MM.1S (cell line): ENCODE results near the gene TAS2R40.
"Not testable (repeated sequence)": the region's sequence is repeated elsewhere in the genome, so short reads cannot be mapped to it uniquely, and the experiment has no call there.

Experiments used
- DNase-seq: peaks from one replicate; pipeline ENCODE4 v3.0.0-alpha.2; 2015
- H2AFZ ChIP-seq: fragments of 300-600 bp; sonication (generic); 2 replicates; pipeline ENCODE4 v1.6.0; 2016; ENCODE audit warnings: antibody characterized with exemption, low read length
- H3F3A ChIP-seq: fragments of 300-600 bp; sonication (generic); 2 replicates; pipeline ENCODE4 v1.6.1; 2016; ENCODE audit warnings: mild to moderate bottlenecking, antibody characterized with exemption, low read length, moderate library complexity, mixed read lengths; ENCODE audit not compliant: insufficient read depth
- H3K27ac ChIP-seq: fragments of 300-600 bp; sonication (generic); 2 replicates; pipeline ENCODE4 v1.5.1; 2016; ENCODE audit warnings: mild to moderate bottlenecking, low read length
- H3K27me3 ChIP-seq: fragments of 300-600 bp; sonication (generic); replicated peaks from 2 replicates; pipeline ENCODE4 v1.6.0; 2016; ENCODE audit warnings: low read length; ENCODE audit not compliant: insufficient read depth
- H3K36me3 ChIP-seq: fragments of 300-600 bp; sonication (generic); replicated peaks from 2 replicates; pipeline ENCODE4 v1.6.1; 2016; ENCODE audit warnings: mild to moderate bottlenecking, low read length, mixed read lengths; ENCODE audit not compliant: insufficient read depth
- H3K4me1 ChIP-seq: fragments of 300-600 bp; sonication (generic); 2 replicates; pipeline ENCODE4 v1.6.1; 2016; ENCODE audit warnings: low read length, mixed read lengths
- H3K4me2 ChIP-seq: fragments of 300-600 bp; sonication (generic); 2 replicates; pipeline ENCODE4 v1.6.0; 2016; ENCODE audit warnings: low read depth, low read length
- H3K4me3 ChIP-seq: fragments of 300-600 bp; sonication (generic); 2 replicates; pipeline ENCODE4 v1.5.1; 2016; ENCODE audit warnings: low read length, mixed read lengths
- H3K79me2 ChIP-seq: fragments of 300-600 bp; sonication (generic); 2 replicates; pipeline ENCODE4 v1.6.1; 2016; ENCODE audit warnings: mixed run types, low read length, mixed read lengths
- H3K9ac ChIP-seq: fragments of 300-600 bp; sonication (generic); 2 replicates; pipeline ENCODE4 v1.6.1; 2016; ENCODE audit warnings: low read length, mixed read lengths
- H3K9me2 ChIP-seq: fragments of 300-600 bp; sonication (generic); replicated peaks from 2 replicates; pipeline ENCODE4 v1.6.1; 2016; ENCODE audit warnings: mild to moderate bottlenecking, low read length, mixed read lengths; ENCODE audit not compliant: insufficient read depth
- H3K9me3 ChIP-seq: fragments of 300-600 bp; sonication (generic); replicated peaks from 2 replicates; pipeline ENCODE4 v1.6.1; 2016; ENCODE audit warnings: mild to moderate bottlenecking, low read length, mixed read lengths; ENCODE audit not compliant: insufficient read depth
- H4K20me1 ChIP-seq: fragments of 300-600 bp; sonication (generic); 2 replicates; pipeline ENCODE4 v1.6.1; 2016; ENCODE audit warnings: mild to moderate bottlenecking, low read length, moderate library complexity, mixed read lengths; ENCODE audit not compliant: insufficient read depth
- EZH2 ChIP-seq: fragments of 300-600 bp; sonication (generic); optimal IDR thresholded peaks from 2 replicates; pipeline ENCODE3; 2017; ENCODE audit warnings: low read depth, mild to moderate bottlenecking, antibody characterized with exemption, low read length, mixed read lengths
- EZH2phosphoT487 ChIP-seq: fragments of 300-600 bp; sonication (generic); IDR thresholded peaks from 2 replicates; pipeline ENCODE4 v1.6.1; 2018; ENCODE audit warnings: antibody characterized with exemption, low read length
- TF ChIP-seq, protein P1 (sequence below): fragments of 300-600 bp; sonication (generic); IDR thresholded peaks from 2 replicates; pipeline ENCODE4 v1.5.1; 2016; ENCODE audit warnings: antibody characterized with exemption, low read length, mixed read lengths

Gene TAS2R40

DNA sequence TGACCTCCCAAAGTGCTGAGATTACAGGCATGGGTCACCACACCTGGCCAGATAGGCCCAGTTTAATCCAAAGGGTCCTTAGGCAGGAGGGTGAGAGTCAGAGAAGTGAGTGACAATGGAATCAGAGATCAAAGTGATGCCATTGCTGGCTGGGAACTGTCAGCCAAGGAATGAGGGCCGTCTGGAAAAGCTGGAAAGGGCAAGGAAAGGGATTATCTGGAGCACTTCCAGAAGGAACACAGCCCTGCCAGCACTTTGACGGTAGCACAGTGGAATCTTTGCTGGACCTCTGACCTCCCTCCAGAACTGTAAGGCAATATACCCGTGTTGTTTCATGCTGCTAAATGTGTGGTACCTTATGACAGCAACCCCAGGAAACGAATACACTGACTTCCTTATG, 11.3 kb upstream of the TAS2R40 start:
- Histone ChIP-seq H3K79me2 (no peaks in the 10 kb centered on the region), H3K4me1 (peaks cover 9% of the 10 kb centered on the region), H3K36me3 (no peaks in the 10 kb centered on the region), H3K4me2 (no peak overlapping the region), H3K9ac (no peak overlapping the region), H3K4me3 (no peak overlapping the region), H3K9me3 (no peaks in the 10 kb centered on the region), H3K9me2 (no peaks in the 10 kb centered on the region), H3K27me3 (no peaks in the 10 kb centered on the region), H3F3A (peaks cover 4% of the 10 kb centered on the region; the same call in 1 of the 2 replicates), H4K20me1 (no peaks in the 10 kb centered on the region), H3K27ac (no peak overlapping the region), H2AFZ (no peak overlapping the region)
- no peak for DNase-seq
- TF ChIP-seq, protein P1, sequence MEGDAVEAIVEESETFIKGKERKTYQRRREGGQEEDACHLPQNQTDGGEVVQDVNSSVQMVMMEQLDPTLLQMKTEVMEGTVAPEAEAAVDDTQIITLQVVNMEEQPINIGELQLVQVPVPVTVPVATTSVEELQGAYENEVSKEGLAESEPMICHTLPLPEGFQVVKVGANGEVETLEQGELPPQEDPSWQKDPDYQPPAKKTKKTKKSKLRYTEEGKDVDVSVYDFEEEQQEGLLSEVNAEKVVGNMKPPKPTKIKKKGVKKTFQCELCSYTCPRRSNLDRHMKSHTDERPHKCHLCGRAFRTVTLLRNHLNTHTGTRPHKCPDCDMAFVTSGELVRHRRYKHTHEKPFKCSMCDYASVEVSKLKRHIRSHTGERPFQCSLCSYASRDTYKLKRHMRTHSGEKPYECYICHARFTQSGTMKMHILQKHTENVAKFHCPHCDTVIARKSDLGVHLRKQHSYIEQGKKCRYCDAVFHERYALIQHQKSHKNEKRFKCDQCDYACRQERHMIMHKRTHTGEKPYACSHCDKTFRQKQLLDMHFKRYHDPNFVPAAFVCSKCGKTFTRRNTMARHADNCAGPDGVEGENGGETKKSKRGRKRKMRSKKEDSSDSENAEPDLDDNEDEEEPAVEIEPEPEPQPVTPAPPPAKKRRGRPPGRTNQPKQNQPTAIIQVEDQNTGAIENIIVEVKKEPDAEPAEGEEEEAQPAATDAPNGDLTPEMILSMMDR = no peak
- TF ChIP-seq EZH2 (no peak), EZH2phosphoT487 (no peak)

DNA sequence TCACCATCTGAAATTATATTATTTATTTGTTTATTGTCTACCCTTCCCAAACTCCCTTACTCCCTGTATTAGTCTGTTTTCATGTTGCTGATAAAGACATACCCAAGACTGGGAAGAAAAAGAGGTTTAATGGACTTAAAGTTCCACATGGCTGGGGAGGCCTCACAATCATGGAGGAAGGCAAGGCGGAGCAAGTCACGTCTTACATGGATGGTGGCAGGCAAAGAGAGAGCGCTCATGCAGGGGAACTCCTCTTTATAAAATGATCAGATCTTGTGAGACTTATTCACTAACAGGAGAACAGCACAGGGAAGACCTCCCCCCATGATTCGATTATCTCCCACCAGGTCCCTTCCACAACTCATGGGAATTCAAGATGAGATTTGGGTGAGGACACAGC, 8.4 kb upstream of the TAS2R40 start:
- not testable (repeated sequence) for H3K9ac ChIP-seq, H3K9me2 ChIP-seq, DNase-seq, H3K4me1 ChIP-seq, H3K27me3 ChIP-seq, H2AFZ ChIP-seq, H3K9me3 ChIP-seq, H3K79me2 ChIP-seq, H3K27ac ChIP-seq, H3F3A ChIP-seq, H3K4me3 ChIP-seq, H4K20me1 ChIP-seq, H3K4me2 ChIP-seq, H3K36me3 ChIP-seq

DNA sequence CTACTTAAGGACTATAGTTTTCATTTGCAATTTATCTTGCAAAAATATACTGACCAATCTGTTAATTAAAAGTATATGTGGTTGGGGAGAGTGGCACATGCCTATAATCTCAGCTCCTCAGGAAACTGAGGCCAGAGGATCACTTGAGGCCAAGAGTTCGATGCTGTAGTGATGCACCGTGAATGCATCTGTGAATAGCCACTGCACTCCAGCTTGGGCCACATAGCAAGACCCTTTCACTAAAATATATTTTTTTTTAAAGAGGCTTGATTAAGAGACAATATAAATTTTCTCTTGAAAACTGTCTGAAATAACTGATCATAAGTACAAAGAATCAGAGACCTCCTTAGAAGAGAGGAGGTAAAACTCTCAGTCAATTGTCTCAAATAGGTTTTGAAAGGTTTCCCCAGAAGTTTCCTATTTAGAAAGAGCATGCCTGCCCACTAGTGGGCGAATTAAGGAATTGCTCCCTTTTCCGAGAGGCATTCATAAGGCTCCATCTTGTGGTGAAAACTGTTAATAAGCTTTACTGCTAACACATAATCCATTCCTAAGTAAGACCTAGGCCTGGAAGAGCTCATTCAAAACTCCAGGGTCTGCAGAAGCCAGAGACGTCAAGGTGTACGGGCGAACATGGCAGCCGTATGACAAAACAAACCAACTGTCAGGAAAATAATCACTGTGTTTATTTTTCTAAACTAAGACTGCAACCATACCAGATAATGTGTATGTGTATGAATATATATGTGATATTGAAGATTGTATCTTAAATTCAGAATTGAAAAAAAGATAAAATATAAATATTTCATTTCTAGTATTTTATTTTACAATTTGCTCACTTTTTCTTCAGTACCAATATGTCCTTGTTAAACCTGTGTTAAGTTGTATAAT, 6.8 kb upstream of the TAS2R40 start:
- Histone ChIP-seq H2AFZ (no peak overlapping the region), H3K4me1 (no peaks in the 10 kb centered on the region), H3K27ac (no peak overlapping the region), H3K9me2 (no peaks in the 10 kb centered on the region), H3K4me3 (no peak overlapping the region), H3K9me3 (no peaks in the 10 kb centered on the region), H3K36me3 (no peaks in the 10 kb centered on the region), H3K79me2 (no peaks in the 10 kb centered on the region), H4K20me1 (no peaks in the 10 kb centered on the region), H3F3A (no peaks in the 10 kb centered on the region), H3K27me3 (no peaks in the 10 kb centered on the region), H3K9ac (no peak overlapping the region), H3K4me2 (no peak overlapping the region)
- peak; percentile 90 for DNase-seq
- TF ChIP-seq EZH2phosphoT487 = no peak
- TF ChIP-seq, protein P1 = peak; percentile 100

DNA sequence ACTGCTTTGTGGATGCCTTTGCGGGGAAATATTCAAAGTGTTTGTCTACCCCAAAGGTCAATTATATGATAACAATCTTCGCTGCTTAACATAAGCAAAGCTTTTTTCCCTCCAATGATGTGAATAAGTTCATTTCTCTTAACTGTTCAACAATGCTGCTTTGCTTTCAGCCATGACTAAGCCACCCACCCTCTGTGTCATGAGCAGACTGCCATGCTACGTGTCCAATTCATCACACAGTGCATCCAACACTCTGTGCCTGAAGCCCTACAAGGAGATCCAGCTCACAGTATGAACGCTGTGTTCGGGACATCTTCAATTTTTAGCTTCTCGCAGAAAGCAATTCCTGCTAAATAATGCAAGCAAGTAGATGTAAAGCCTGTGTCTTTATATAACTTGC, 5.7 kb upstream of the TAS2R40 start:
- no peak overlapping the region for H3K4me3 ChIP-seq
- DNase-seq = no peak
- H2AFZ ChIP-seq = no peak overlapping the region
- no peaks in the 10 kb centered on the region for H3F3A ChIP-seq
- H3K9me2 ChIP-seq = no peaks in the 10 kb centered on the region
- H3K27me3 ChIP-seq = no peaks in the 10 kb centered on the region
- no peaks in the 10 kb centered on the region for H3K9me3 ChIP-seq
- no peaks in the 10 kb centered on the region for H3K79me2 ChIP-seq
- H3K36me3 ChIP-seq = no peaks in the 10 kb centered on the region
- no peak overlapping the region for H3K4me2 ChIP-seq
- no peak overlapping the region for H3K9ac ChIP-seq
- TF ChIP-seq EZH2 = no peak
- TF ChIP-seq, protein P1 = no peak
- TF ChIP-seq EZH2phosphoT487 = no peak
- no peaks in the 10 kb centered on the region for H4K20me1 ChIP-seq
- no peak overlapping the region for H3K27ac ChIP-seq
- H3K4me1 ChIP-seq = no peaks in the 10 kb centered on the region
